Measurements from ENCODE around the gene UNC5CL. TPM values are rescaled to one million over a fixed set of nuclear protein-coding genes. Genes with fewer than 3 reads are reported as not detected.

Gene UNC5CL
- total RNA-seq, 1 experiment from 2014 or later, result 2.2 TPM

GRCh38 chr6:41055149-41055548 is 16.1 kb upstream of the UNC5CL start:
- ChIA-PET POLR2A (interaction anchor here (1.0 kb wide), 1 partner anchor 17 kb away, joined by 4 read pairs; the partner anchor contains the start of genes NFYA and OARD1), CTCF (no interaction called here), RAD21 (ENCODE audit: low non-redundant PET in 1 of 2, low total read pairs in 2 of 2, uncharacterized antibody in 2 of 2, unreplicated experiment in 2 of 2) (no interaction called here)
- H3K9me2 ChIP-seq (ENCODE audit: insufficient read depth), result no peaks in the 10 kb centered on the region
- no peaks in the 10 kb centered on the region for H3K36me3 ChIP-seq (ENCODE audit: control insufficient read depth in 1 of 2, insufficient read depth in 2 of 2, low read length in 2 of 2)
- H3K9ac ChIP-seq (ENCODE audit: low read length), result no peak overlapping the region
- H3K9me3 ChIP-seq (ENCODE audit: control insufficient read depth in 1 of 2, insufficient read depth in 1 of 2, low read depth in 1 of 2, low read length in 2 of 2), result no peaks in the 10 kb centered on the region
- no peak overlapping the region for H3K4me3 ChIP-seq (replicated peaks in 1 of 2; ENCODE audit: low read depth in 1 of 2, low read length in 2 of 2)
- no peaks in the 10 kb centered on the region for H3K79me2 ChIP-seq (ENCODE audit: insufficient read depth, low read length)
- no peak overlapping the region for H3K27ac ChIP-seq (ENCODE audit: low read depth, low read length)
- H3K4me2 ChIP-seq (ENCODE audit: low read length), result no peak overlapping the region
- no peak for TF ChIP-seq EGR1 (IDR thresholded peaks at IDR 0.05; ENCODE audit: low read depth)
- TF ChIP-seq FOSL1 (IDR thresholded peaks at IDR 0.05; ENCODE audit: low read depth), result no peak
- no peak for TF ChIP-seq CTCF (IDR thresholded peaks at IDR 0.05 in 2 of 3, conservative IDR thresholded peaks at IDR 0.05 in 1 of 3; ENCODE audit: borderline replicate concordance in 1 of 3, insufficient read depth in 1 of 3, low read depth in 2 of 3, low read length in 2 of 3)
- TF ChIP-seq EZH2phosphoT487 (IDR thresholded peaks at IDR 0.05; ENCODE audit: borderline replicate concordance), result no peak
- no peak for TF ChIP-seq ZNF274 (IDR thresholded peaks at IDR 0.05; ENCODE audit: low read depth, low read length)
- TF ChIP-seq YY1 (IDR thresholded peaks at IDR 0.05; ENCODE audit: extremely low read depth, insufficient replicate concordance, low read depth, low read length), result no peak
- no peak for TF ChIP-seq JUND (IDR thresholded peaks at IDR 0.05)
- TF ChIP-seq ZBTB33 (IDR thresholded peaks at IDR 0.05; ENCODE audit: extremely low read depth, insufficient replicate concordance, low read length), result no peak
- intact Hi-C loops (cut with micrococcal nuclease), result no loop called here
- H4K20me1 ChIP-seq (ENCODE audit: insufficient read depth), result no peaks in the 10 kb centered on the region
- peaks cover 0 to 16% of the 10 kb centered on the region in 2 experiments; a peak in 1 of 4 replicates for H3K4me1 ChIP-seq (ENCODE audit: control insufficient read depth in 1 of 2, insufficient read depth in 2 of 2, low read length in 2 of 2)
- BruUV-seq (replicated peaks), result no TSS peak
- no peak overlapping the region for H2AFZ ChIP-seq (ENCODE audit: low read depth, low read length, poor library complexity, severe bottlenecking)
- no peak for ATAC-seq
- no peaks in the 10 kb centered on the region for H3K27me3 ChIP-seq (ENCODE audit: insufficient read depth, low read length)
- DNase-seq (ENCODE audit: low read depth, low spot score), result no peak
